ENCODE data around the gene HERPUD1.

The HERPUD1 gene

GRCh38 chr16:56936491-56936890, 4.5 kb downstream of the HERPUD1 start:
- no peak for DNase-seq

DNA sequence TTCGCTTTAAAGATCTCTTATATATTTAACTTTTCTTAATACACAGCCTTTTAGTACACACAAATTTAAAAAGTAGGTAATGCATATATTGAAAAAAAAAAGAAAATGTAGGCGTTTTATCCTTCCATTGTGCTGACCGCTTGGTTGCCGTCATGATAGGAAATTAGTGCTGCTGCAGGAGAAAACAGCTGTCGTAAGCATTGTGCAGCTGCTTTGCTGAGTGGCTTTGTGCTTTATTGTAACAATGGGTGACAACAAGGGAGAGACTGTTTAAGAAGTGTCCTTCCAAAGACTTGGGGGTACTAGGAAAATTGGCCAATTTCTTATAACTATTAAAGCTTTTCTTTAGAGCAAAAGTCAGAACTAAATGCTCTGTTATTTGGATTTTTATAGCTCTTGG, 5.0 kb downstream of the HERPUD1 start:
- no peak for DNase-seq

- DNase-seq, result no peak
Observed at GRCh38 chr16:56938664-56939513, 6.9 kb downstream of the HERPUD1 start.

- DNase-seq, result no peak
Observed at GRCh38 chr16:56939801-56940200, 7.9 kb downstream of the HERPUD1 start.

DNA sequence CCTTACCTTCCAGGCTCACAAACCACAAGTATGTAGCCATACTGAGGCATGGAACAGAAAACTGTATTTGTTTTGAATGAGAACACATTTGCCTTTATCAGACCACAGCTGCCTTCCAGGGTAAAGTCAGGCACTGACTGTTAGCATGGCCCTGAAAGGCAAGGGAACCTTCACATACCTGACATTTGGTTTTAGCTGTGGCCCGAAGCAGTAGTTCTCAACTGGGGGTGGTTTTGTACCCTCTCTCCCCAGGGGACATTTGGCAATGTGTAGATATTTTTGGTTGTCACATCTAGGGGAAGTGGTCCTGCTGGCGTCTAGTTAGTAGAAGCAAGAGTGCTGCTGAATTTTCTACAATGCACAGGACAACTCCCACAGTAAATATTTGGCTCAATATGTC, 9.2 kb downstream of the HERPUD1 start:
- DNase-seq, result no peak

DNA sequence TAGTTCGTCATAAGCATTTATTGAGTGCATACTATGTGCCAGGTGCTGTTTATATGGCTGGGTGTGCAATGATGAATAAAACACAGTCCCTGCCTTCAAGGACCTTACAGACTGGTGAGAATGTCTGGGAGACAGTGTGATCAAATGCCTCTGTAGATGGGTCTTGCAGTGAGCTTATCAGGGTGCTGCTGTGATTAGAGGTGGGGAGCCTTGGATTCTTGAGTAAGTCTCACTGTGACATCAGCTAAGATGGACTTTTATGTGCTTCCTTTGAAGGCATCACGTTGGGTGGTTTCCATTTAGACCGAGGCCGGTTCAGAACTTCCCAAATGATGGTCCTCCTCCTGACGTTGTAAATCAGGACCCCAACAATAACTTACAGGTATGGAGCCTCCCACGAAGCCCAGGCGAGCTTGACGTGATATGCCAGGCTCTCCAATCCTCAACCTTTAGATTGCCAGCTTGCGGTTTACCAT, 10.0 kb downstream of the HERPUD1 start:
- no peak for DNase-seq

- DNase-seq, result no peak
Observed at GRCh38 chr16:56943761-56944375, 11.9 kb downstream of the HERPUD1 start.

- DNase-seq, result no peak
Observed at GRCh38 chr16:56944954-56945839, 13.3 kb downstream of the HERPUD1 start.

DNA sequence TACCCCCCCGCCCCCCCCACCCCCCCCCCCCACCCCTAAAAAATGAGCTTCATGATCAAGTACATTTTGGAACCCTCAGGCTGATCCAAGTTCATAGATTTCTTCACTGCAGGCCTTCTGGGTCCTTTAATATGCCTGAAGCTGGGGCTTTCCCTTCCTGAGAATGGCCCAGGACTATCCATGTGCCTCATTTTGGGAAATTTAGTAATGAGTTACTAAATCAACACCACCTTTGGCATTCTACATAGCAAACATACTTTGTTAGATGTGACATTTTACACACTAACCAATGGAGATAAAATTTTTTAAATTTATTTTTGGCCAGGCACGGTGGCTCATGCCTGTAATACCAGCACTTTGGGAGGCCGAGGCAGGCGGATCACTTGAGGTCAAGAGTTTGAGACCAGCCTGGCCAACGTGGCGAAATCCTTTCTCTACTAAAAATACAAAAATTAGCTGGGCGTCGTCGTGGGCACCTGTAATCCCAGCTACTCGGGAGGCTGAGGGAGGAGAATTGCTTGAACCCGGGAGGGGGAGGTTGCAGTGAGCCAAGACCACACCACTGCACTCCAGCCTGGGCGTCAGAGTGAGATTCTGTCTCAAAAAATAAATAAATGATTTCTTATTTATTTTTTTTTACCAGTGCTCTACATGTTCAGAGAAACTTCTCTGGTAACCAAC, 14.0 kb downstream of the HERPUD1 start:
- no peak for DNase-seq

GRCh38 chr16:56946767-56947603, 15.0 kb downstream of the HERPUD1 start:
- DNase-seq, result no peak

GRCh38 chr16:56947604-56947995, 15.7 kb downstream of the HERPUD1 start:
- no peak for DNase-seq

GRCh38 chr16:56948234-56948633, 16.3 kb downstream of the HERPUD1 start:
- no peak for DNase-seq

DNA sequence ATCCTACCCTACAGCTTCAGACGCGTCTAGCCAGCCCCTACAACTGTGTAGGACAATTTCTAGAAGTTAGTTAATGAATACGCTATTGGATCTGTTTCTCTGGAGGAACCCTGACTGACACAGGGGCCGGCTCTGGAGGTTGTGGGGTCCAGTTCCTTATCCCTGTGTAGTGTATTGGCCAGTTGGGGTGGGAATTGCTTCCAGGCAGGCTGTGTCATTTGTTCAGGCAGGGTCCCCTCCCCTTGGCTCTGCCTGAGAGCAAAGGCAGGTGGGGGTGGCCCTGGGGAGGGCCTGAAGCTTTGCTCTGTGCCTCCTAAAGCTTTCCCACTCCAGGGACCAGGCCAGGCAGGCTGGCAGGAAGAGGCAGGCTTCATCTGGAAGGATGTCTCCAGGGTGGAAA, 18.1 kb downstream of the HERPUD1 start:
- no peak for DNase-seq

GRCh38 chr16:56950455-56950854, 18.5 kb downstream of the HERPUD1 start:
- no peak for DNase-seq

GRCh38 chr16:56950881-56951771, 19.2 kb downstream of the HERPUD1 start:
- DNase-seq, result peak; percentile 58

GRCh38 chr16:56953006-56953405, 21.1 kb downstream of the HERPUD1 start:
- DNase-seq, result no peak

GRCh38 chr16:56956076-56956475, 24.1 kb downstream of the HERPUD1 start:
- no peak for DNase-seq

- DNase-seq, result no peak
Observed at GRCh38 chr16:56956756-56957155, 24.8 kb downstream of the HERPUD1 start.

DNA sequence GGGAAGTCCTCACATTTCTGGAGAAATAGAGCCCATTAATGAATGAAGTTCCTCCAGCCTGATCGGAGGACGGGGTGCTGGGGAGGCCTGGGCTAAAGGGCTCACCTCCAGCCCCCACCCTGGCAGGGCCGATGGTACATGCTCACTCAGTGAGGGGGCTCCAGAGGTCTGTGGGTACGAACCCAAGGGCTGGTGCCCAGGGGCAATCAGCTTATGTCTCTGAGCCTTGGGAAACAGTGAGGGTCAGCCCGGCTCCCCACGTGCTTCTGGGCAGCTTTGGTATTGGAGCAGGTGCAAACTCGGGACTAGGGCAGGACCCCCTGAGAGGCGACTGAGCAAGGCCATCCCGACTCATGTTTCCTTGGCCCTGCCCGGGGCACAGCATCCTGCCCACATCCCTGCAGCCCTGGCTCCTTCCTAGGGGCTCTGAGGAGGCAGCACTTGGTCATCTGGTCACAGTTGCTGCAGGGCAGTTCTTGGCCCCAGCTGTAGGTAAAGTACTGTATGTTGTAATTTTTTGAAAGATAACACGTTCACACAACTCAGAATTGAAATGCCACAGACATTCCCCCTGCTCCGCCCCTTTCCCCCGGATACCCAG, 28.8 kb downstream of the HERPUD1 start:
- DNase-seq, result no peak

- no peak for DNase-seq
Observed at GRCh38 chr16:56961386-56961785, 29.4 kb downstream of the HERPUD1 start.

Measured in CD4-positive, alpha-beta T cell treated with Interferon gamma for 1 hour (primary cell).